Measurements from ENCODE around the gene TTC23L.
"Not testable (repeated sequence)": the region's sequence is repeated elsewhere in the genome, so short reads cannot be mapped to it uniquely, and the experiment has no call there.

TTC23L gene

GRCh38 chr5:34838785-34839714 lies at the start of gene TTC23L:
TSS of gene TTC23L (plus strand) at chr5:34839164. CDS start at chr5:34840672, 1,508 bp downstream.
- DNase-seq (ENCODE audit: low read depth in 4 of 4, low spot score in 1 of 4), result peak; percentile 74 to 87 (median 81)

GRCh38 chr5:34789639-34790038 lies 49.3 kb upstream of the TTC23L start:
- DNase-seq (ENCODE audit: low read depth in 4 of 4, low spot score in 1 of 4), result no peak

- no peak for DNase-seq (ENCODE audit: low read depth in 4 of 4, low spot score in 1 of 4)
These were observed 48.9 kb upstream of the TTC23L start for GRCh38 chr5:34790069-34790468.

- DNase-seq (ENCODE audit: low read depth in 4 of 4, low spot score in 1 of 4), result no peak
These were observed 47.2 kb upstream of the TTC23L start for GRCh38 chr5:34791761-34792244.

GRCh38 chr5:34802834-34803563 lies 36.0 kb upstream of the TTC23L start:
- no peak for DNase-seq (ENCODE audit: low read depth in 4 of 4, low spot score in 1 of 4)

GRCh38 chr5:34803974-34804732 lies 34.8 kb upstream of the TTC23L start:
- no peak for DNase-seq (ENCODE audit: low read depth in 4 of 4, low spot score in 1 of 4)

GRCh38 chr5:34804913-34805312 lies 34.1 kb upstream of the TTC23L start:
- no peak for DNase-seq (ENCODE audit: low read depth in 4 of 4, low spot score in 1 of 4)

- no peak for DNase-seq (ENCODE audit: low read depth in 4 of 4, low spot score in 1 of 4)
These were observed 32.4 kb upstream of the TTC23L start for GRCh38 chr5:34806532-34806931.

GRCh38 chr5:34811706-34812105 lies 27.3 kb upstream of the TTC23L start:
- no peak for DNase-seq (ENCODE audit: low read depth in 4 of 4, low spot score in 1 of 4)

- DNase-seq (ENCODE audit: low read depth in 4 of 4, low spot score in 1 of 4), result no peak
These were observed 25.5 kb upstream of the TTC23L start for GRCh38 chr5:34813509-34813908.

- DNase-seq (ENCODE audit: low read depth in 4 of 4, low spot score in 1 of 4), result no peak
These were observed 21.2 kb upstream of the TTC23L start for GRCh38 chr5:34817558-34818351.

GRCh38 chr5:34818717-34819116 lies 20.2 kb upstream of the TTC23L start:
- DNase-seq (ENCODE audit: low read depth in 4 of 4, low spot score in 1 of 4), result no peak

GRCh38 chr5:34820593-34820992 lies 18.4 kb upstream of the TTC23L start:
- no peak for DNase-seq (ENCODE audit: low read depth in 4 of 4, low spot score in 1 of 4)

GRCh38 chr5:34822956-34823715 lies 15.8 kb upstream of the TTC23L start:
- DNase-seq (ENCODE audit: low read depth in 4 of 4, low spot score in 1 of 4), result no peak

- DNase-seq (ENCODE audit: low read depth in 4 of 4, low spot score in 1 of 4), result no peak
These were observed 12.6 kb upstream of the TTC23L start for GRCh38 chr5:34826347-34826746.

- DNase-seq (ENCODE audit: low read depth in 4 of 4, low spot score in 1 of 4), result no peak
These were observed 11.1 kb upstream of the TTC23L start for GRCh38 chr5:34827588-34828506.

- DNase-seq (ENCODE audit: low read depth in 4 of 4, low spot score in 1 of 4), result not testable (repeated sequence)
These were observed 8.1 kb upstream of the TTC23L start for GRCh38 chr5:34830827-34831226.

GRCh38 chr5:34831303-34831702 lies 7.7 kb upstream of the TTC23L start:
- DNase-seq (ENCODE audit: low read depth in 4 of 4, low spot score in 1 of 4), result no peak

GRCh38 chr5:34832568-34832967 lies 6.4 kb upstream of the TTC23L start:
- DNase-seq (ENCODE audit: low read depth in 4 of 4, low spot score in 1 of 4), result no peak
